GM19043 (cell line): Measurements from ENCODE around the gene DNM3.

Source experiments
- ATAC-seq: cut with Tn5 transposase; IDR thresholded peaks from one replicate; pipeline ENCODE4 v1.9.1; 2021; ENCODE audit warnings: low read depth; ENCODE audit not compliant: unreplicated experiment

Gene DNM3

DNA sequence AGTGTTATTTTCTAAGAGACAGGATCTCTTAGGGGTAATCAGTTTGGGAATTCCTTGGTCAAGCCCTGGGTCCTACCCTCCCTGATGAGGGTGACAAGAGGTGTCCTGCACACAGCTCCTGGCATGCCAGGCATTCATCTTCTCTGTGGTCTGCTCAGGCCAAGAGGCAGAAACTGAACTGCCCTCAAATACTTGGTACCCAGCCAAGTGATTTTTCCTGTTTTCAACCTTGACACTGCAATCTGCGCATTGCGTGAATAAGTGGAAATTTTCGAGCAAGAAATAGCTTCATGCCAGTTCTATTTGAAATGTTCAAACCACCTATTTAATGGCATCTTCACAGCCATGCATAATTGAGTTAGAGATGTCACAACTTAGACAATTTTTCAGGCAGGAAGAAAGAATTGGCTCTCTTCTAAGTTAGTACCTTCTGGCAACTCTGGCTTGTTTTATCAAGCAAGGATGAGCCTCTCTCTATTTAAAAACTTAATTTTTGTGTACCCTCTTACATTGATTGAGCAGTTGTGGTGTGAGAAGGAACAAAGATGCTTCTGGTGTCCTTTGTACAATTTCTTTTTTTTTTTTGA, 27.0 kb downstream of the DNM3 start:
- no peak for ATAC-seq

DNA sequence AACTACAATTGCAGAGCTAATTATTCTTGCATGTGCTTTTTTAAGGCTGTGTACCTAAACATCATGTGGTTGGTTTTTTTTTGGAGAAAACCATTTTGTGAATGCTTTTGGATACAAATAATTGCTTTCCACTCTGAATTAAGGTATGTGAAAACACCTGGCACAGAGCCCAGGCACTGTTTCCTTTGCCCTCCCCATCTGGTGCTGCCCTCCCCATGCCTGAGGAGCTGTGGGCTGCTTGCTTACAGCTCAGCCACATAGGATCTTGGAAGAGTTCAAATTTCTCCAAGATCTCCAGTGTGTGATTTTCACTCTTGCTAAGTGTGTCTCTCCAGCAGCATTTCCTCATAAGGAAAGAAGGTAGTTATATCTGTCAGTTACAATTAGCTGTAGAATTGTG, 27.8 kb downstream of the DNM3 start:
- ATAC-seq: no peak

DNA sequence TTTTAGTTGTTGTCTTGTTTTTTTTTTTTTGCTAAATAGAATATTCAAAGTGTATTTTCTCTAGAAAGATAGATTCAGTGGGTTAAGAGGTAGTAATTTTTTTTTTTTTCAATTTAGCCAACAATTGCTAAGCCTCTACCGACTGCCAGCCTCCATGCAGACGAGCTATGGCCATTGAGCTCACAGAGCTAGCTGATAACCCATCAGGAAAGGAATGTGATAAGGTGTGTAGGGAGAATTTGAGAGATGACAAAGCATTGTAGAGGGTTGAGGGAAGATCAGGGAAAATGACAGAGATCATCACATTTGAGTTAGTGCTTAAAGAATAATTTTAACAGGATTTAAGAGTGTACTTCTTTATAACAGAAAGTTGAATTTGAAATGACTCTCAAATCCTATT, 30.6 kb downstream of the DNM3 start:
- ATAC-seq: no peak

GRCh38 chr1:171872430-171872829, 31.1 kb downstream of the DNM3 start:
- no peak for ATAC-seq

DNA sequence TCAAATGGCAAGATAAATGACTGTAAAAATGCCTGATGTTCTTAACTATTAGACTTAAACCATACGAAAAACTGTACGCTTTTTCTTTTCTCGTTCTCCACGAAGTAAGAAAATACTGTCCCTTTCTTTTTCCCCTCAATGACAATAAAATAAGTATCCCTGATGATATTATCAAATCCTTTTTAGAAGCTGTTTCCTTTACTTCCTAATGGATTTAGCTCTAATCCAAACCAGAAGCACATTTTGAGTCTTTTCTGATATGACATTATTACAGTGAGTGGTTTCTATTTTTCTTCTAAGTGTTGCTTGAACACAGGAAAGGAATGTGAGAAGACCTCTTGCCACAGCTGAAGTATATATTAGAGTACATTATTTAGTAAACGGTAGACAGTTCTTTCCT, 32.4 kb downstream of the DNM3 start:
- no peak for ATAC-seq

DNA sequence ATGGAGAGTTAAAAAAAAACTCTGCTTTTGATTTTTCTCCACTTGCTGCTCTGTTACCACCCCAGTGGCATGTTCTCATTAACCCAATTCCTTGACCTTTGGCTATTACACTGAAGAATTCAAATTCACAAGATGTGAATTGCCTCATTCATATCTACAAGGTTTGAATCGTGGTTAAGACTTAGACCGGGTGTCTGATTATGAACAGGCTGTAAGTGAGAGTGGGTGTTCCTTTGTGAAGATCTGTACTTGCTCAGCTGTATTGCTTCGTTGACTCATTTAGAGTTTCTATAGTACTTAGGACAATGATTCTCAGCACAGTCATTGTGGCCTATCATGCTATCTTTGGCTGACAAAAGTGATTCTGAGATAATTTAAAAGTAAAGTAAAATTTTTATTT, 36.4 kb downstream of the DNM3 start:
- ATAC-seq: no peak

DNA sequence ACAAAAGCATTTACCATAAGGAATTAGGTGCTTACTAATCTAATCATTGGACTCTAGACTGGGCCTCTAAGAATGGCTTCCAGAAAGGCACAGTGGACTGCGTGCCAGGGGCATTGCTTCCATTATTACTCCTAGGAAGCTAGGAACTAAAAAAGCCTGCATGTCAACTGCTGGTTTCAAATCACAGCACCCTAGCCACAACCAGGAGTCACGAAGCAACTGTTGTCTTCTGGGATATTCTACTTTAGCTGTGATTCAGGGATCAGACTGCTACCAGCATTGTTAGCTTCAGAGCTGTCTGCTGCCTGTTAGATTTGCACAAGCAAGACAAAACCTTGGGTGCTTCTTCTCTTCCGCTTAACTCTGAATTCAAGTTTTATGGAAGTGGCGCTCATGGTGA, 38.3 kb downstream of the DNM3 start:
- ATAC-seq: no peak

- no peak for ATAC-seq
Observed at GRCh38 chr1:171881442-171881841, 40.1 kb downstream of the DNM3 start.

GRCh38 chr1:171883849-171884248, 42.6 kb downstream of the DNM3 start:
- no peak for ATAC-seq

GRCh38 chr1:171884475-171884874, 43.2 kb downstream of the DNM3 start:
- no peak for ATAC-seq

- no peak for ATAC-seq
Observed at GRCh38 chr1:171890131-171890530, 48.8 kb downstream of the DNM3 start.

DNA sequence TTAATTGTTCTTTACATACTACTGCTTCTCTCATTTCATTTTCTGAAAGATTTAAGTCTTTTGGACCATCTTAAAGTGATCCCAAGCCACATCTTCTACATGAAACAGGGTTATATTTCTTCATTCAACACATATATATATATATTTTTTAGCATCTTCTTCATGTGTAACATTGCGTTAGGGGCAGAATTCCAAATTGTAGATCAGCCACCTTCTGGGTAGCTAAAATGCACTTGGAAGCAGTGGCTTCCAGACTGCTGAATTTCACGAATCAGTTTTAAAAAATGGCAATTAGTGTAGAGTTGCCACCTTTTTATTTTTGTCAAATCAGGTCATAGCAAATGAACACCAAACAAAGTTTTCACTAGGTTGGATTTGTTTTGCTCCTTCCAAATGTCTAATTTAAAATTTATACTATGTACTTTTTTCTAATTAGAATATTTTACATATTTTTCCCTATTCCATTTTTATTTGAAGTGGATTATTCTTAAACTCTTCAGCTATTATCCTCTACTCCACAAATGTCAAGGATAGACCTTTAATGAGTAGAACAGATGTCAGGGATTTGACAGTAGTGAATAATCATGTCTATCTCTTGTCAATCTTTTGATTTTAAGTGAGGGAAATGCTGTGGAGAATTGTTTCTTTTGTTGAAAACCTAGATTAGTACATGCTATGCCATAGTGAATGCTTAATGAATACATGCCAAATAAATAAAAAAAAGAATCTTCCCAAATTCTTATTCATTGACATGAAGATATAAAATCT, 55.8 kb downstream of the DNM3 start:
- no peak for ATAC-seq

DNA sequence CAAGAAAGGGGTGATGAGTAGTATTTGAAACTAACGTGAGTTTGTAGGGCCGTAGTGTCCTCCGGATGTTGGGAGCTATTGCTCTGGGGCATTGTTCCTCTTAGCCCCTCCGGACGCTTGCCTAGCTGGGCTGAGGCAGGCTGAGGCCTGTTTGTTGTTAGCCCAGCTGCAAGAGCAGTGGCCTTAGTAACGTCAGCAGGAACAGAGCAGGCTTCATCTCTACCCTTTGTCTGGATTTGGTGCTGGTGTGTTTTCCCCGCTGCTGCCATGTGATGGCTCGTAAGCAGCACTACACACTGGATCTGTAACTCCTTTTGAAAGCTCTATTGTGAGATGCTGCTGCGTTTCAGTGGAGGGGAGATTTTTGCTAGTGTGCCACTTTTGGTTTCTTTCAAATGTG, 57.6 kb downstream of the DNM3 start:
- ATAC-seq: no peak

DNA sequence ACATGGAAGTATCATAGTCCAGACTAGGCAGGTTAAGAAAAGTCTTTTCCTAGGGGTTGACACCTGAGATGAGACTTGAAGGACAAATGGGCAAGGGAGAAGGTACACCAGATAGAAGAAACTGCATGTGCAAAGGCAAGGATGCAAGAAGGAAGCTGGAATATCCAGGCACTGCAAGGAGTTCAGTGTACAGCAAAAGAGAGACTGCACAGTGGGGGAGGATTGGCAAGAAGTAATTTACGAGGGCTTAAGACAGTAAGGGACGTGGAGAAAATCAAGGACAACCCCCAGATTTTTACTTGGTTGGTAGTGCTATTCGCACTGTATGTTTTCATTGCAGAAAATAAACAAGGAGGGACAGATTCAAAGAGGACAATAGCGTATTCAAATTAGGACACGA, 58.5 kb downstream of the DNM3 start:
- ATAC-seq: no peak

- ATAC-seq: no peak
Observed at GRCh38 chr1:171901245-171901644, 59.9 kb downstream of the DNM3 start.

GRCh38 chr1:171902527-171902926, 61.2 kb downstream of the DNM3 start:
- ATAC-seq: no peak

DNA sequence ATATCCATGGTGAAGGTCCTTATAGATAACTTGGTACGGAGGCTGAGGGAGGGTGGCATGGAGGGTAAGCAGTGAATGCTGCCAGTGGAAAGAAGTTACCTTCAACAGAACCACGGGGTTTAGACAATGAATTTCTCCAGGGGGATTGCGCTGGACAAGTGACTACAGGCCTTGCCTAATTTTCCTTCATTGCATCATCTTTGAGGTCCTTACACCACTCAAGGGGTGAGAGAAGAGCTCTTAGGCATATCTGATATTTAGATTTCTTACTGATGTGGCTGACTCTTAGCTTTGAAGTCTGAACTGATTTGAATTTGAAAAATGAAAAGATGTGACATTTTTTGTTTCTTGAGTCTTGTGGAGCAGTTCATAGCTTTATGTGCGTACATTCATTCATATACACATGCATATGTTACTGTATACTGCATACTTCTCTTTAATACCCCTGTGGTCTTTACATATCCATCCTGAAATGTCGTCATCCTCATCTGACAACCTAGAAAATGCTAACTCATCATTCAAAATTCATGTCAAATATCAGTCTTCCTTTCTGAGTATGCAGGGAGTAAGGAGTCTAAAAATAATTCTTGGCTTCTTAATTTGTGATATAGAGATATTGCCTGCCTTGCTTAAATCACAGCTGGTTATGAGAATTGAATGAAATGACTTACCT, 63.6 kb downstream of the DNM3 start:
- ATAC-seq: no peak

GRCh38 chr1:171909711-171910110, 68.4 kb downstream of the DNM3 start:
- ATAC-seq: no peak

DNA sequence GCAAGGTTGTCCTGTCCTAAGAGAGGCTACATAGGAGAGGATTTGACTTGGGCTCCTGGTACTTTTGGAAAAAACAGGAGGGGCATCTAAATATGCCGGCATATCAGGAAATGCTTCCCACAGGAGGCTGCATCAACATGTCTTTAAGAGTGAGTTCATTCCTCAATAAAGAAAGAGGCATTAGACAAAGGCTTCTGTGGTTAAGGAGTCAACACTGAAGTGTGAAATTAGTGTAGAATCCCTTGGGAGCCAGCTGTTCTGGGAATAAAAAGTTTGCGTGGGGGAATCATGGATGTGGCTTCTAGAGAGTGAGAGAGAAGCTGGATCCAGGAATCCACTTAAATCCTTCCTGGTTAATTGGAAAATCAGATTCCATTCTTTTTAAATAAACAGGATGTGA, 69.5 kb downstream of the DNM3 start:
- no peak for ATAC-seq

GRCh38 chr1:171911506-171911905, 70.2 kb downstream of the DNM3 start:
- no peak for ATAC-seq

DNA sequence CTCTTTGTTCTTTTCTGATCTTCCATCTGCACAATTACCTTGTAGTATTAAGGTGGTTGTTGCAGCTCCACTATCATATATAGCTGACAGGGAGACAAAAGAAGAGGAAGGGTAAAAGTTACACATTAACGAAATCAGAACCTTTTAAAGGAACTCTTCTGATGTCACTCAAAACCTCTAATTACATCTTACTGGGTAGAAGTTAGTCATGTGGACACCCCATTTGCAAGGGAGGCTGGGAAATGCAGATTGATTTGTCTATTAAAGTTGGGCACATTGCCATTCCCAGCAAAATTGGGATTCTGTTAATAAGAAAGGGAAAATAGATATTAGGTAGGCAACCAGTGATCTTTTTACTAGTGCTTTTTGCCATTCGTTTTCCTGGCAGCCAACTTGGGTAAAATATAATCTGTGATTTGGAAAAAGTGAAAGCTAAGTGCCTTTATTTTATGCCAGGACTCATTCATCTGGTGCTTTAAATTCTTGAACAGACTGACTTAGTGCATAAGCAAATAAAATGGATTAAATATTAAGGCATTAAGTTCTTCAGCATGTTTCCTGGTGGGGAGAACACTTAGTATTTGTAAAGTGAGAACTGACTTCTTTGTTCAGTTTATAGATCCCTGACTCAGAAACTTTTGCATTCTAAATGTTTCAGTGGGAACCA, 71.3 kb downstream of the DNM3 start:
- no peak for ATAC-seq
